Gastrocnemius medialis (tissue), 4 donors: Measurements from ENCODE around the gene SLC22A4.

Experiments used
- CTCF ChIP-seq, 5 experiments: fragments of 450-650 bp in 3 of 5; fragments of 200-600 bp in 2 of 5; sonication (generic) in 2 of 5; IDR thresholded peaks in 4 of 5; conservative IDR thresholded peaks in 1 of 5; 1 replicate in 4 of 5; 2 replicates in 1 of 5; pipeline ENCODE4 v1.5.1; 2016 to 2019; ENCODE audit warnings: antibody characterized with exemption in 5 of 5, mild to moderate bottlenecking in 3 of 5, moderate library complexity in 3 of 5
- POLR2A ChIP-seq, 2 donors: fragments of 450-650 bp; IDR thresholded peaks; one replicate each; pipeline ENCODE4 v1.6.1; 2017; ENCODE audit warnings: antibody characterized with exemption in 2 of 2, mild to moderate bottlenecking in 2 of 2, moderate library complexity in 2 of 2

GRCh38 chr5:132273631-132274030 lies 20.6 kb upstream of the SLC22A4 start:
- TF ChIP-seq CTCF (IDR thresholded peaks at IDR 0.05 in 4 of 5, conservative IDR thresholded peaks at IDR 0.05 in 1 of 5), result no peak
- no peak for TF ChIP-seq POLR2A (IDR thresholded peaks at IDR 0.05)
